ENCODE measurements around the gene FTO. TPM values are rescaled to one million over a fixed set of nuclear protein-coding genes. Genes with fewer than 3 reads are reported as not detected.

Gene FTO
- total RNA-seq, 1 experiment from 2014 or later, result 57.4 TPM

DNA sequence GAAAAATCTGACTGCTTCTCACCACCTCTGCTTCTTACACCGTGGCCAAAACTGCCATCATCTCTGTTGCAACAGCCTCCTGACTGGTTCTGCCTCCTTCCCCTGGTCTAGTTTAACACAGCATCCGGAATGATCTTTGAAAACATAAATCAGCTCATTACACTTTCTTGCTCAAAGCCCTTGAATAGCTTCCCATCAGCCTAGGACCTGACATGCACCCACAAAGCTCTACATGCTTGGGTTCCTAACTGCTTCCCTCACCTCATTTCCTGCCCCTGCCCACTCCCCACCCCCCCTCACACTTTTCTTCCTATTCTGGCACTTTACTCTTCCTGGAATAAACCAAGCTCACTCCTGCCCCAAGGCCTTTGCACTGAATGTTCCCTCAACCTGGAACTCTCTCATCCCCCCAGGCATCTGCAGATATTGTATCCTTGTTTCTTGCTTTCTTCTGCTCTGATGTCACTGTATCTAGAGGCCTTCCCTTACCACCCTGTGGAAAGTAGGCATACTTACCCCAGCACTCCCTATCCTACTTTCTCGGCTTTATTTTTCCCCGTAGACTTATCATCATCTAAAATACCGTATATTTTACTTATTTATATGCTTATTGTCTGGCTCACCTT is 112.4 kb downstream of the FTO start:
- no peak for DNase-seq (ENCODE audit: low spot score)
- Mint-ChIP-seq H3K9me3 (no peaks in the 10 kb centered on the region), H3K27me3 (ENCODE audit: low read depth) (no peaks in the 10 kb centered on the region), H3K4me3 (no peak overlapping the region), H3K4me1 (peaks cover 5% of the 10 kb centered on the region; the same call in 1 of the 2 replicates), H3K27ac (no peak overlapping the region), H3K36me3 (peaks cover 7% of the 10 kb centered on the region)
- TF ChIP-seq ZNF138 (CRISPR knock-in tag; conservative IDR thresholded peaks at IDR 0.05), result no peak
- TF ChIP-seq TCF7 (CRISPR knock-in tag; IDR thresholded peaks at IDR 0.05; ENCODE audit: low read depth), result no peak
- no peak for TF ChIP-seq TEAD4 (CRISPR knock-in tag; IDR thresholded peaks at IDR 0.05)
- no peak for TF ChIP-seq ZNF219 (CRISPR knock-in tag; IDR thresholded peaks at IDR 0.05; ENCODE audit: borderline replicate concordance)
- TF ChIP-seq, protein P1, sequence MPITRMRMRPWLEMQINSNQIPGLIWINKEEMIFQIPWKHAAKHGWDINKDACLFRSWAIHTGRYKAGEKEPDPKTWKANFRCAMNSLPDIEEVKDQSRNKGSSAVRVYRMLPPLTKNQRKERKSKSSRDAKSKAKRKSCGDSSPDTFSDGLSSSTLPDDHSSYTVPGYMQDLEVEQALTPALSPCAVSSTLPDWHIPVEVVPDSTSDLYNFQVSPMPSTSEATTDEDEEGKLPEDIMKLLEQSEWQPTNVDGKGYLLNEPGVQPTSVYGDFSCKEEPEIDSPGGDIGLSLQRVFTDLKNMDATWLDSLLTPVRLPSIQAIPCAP (CRISPR knock-in tag; IDR thresholded peaks at IDR 0.05), result no peak
- TF ChIP-seq, protein P2, sequence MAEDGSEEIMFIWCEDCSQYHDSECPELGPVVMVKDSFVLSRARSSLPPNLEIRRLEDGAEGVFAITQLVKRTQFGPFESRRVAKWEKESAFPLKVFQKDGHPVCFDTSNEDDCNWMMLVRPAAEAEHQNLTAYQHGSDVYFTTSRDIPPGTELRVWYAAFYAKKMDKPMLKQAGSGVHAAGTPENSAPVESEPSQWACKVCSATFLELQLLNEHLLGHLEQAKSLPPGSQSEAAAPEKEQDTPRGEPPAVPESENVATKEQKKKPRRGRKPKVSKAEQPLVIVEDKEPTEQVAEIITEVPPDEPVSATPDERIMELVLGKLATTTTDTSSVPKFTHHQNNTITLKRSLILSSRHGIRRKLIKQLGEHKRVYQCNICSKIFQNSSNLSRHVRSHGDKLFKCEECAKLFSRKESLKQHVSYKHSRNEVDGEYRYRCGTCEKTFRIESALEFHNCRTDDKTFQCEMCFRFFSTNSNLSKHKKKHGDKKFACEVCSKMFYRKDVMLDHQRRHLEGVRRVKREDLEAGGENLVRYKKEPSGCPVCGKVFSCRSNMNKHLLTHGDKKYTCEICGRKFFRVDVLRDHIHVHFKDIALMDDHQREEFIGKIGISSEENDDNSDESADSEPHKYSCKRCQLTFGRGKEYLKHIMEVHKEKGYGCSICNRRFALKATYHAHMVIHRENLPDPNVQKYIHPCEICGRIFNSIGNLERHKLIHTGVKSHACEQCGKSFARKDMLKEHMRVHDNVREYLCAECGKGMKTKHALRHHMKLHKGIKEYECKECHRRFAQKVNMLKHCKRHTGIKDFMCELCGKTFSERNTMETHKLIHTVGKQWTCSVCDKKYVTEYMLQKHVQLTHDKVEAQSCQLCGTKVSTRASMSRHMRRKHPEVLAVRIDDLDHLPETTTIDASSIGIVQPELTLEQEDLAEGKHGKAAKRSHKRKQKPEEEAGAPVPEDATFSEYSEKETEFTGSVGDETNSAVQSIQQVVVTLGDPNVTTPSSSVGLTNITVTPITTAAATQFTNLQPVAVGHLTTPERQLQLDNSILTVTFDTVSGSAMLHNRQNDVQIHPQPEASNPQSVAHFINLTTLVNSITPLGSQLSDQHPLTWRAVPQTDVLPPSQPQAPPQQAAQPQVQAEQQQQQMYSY (CRISPR knock-in tag; IDR thresholded peaks at IDR 0.05), result no peak
- TF ChIP-seq, protein P3, sequence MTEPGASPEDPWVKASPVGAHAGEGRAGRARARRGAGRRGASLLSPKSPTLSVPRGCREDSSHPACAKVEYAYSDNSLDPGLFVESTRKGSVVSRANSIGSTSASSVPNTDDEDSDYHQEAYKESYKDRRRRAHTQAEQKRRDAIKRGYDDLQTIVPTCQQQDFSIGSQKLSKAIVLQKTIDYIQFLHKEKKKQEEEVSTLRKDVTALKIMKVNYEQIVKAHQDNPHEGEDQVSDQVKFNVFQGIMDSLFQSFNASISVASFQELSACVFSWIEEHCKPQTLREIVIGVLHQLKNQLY (CRISPR knock-in tag; IDR thresholded peaks at IDR 0.05), result no peak
- TF ChIP-seq, protein P4, sequence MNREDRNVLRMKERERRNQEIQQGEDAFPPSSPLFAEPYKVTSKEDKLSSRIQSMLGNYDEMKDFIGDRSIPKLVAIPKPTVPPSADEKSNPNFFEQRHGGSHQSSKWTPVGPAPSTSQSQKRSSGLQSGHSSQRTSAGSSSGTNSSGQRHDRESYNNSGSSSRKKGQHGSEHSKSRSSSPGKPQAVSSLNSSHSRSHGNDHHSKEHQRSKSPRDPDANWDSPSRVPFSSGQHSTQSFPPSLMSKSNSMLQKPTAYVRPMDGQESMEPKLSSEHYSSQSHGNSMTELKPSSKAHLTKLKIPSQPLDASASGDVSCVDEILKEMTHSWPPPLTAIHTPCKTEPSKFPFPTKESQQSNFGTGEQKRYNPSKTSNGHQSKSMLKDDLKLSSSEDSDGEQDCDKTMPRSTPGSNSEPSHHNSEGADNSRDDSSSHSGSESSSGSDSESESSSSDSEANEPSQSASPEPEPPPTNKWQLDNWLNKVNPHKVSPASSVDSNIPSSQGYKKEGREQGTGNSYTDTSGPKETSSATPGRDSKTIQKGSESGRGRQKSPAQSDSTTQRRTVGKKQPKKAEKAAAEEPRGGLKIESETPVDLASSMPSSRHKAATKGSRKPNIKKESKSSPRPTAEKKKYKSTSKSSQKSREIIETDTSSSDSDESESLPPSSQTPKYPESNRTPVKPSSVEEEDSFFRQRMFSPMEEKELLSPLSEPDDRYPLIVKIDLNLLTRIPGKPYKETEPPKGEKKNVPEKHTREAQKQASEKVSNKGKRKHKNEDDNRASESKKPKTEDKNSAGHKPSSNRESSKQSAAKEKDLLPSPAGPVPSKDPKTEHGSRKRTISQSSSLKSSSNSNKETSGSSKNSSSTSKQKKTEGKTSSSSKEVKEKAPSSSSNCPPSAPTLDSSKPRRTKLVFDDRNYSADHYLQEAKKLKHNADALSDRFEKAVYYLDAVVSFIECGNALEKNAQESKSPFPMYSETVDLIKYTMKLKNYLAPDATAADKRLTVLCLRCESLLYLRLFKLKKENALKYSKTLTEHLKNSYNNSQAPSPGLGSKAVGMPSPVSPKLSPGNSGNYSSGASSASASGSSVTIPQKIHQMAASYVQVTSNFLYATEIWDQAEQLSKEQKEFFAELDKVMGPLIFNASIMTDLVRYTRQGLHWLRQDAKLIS (CRISPR knock-in tag; IDR thresholded peaks at IDR 0.05; ENCODE audit: borderline replicate concordance), result no peak
- TF ChIP-seq, protein P5, sequence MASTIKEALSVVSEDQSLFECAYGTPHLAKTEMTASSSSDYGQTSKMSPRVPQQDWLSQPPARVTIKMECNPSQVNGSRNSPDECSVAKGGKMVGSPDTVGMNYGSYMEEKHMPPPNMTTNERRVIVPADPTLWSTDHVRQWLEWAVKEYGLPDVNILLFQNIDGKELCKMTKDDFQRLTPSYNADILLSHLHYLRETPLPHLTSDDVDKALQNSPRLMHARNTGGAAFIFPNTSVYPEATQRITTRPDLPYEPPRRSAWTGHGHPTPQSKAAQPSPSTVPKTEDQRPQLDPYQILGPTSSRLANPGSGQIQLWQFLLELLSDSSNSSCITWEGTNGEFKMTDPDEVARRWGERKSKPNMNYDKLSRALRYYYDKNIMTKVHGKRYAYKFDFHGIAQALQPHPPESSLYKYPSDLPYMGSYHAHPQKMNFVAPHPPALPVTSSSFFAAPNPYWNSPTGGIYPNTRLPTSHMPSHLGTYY (CRISPR knock-in tag; IDR thresholded peaks at IDR 0.05), result no peak
- TF ChIP-seq, protein P6, sequence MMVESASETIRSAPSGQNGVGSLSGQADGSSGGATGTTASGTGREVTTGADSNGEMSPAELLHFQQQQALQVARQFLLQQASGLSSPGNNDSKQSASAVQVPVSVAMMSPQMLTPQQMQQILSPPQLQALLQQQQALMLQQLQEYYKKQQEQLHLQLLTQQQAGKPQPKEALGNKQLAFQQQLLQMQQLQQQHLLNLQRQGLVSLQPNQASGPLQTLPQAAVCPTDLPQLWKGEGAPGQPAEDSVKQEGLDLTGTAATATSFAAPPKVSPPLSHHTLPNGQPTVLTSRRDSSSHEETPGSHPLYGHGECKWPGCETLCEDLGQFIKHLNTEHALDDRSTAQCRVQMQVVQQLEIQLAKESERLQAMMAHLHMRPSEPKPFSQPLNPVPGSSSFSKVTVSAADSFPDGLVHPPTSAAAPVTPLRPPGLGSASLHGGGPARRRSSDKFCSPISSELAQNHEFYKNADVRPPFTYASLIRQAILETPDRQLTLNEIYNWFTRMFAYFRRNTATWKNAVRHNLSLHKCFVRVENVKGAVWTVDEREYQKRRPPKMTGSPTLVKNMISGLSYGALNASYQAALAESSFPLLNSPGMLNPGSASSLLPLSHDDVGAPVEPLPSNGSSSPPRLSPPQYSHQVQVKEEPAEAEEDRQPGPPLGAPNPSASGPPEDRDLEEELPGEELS (CRISPR knock-in tag; IDR thresholded peaks at IDR 0.05), result no peak
- TF ChIP-seq, protein P7, sequence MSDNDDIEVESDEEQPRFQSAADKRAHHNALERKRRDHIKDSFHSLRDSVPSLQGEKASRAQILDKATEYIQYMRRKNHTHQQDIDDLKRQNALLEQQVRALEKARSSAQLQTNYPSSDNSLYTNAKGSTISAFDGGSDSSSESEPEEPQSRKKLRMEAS (CRISPR knock-in tag; IDR thresholded peaks at IDR 0.05), result no peak
- no peak for TF ChIP-seq ZBTB21 (CRISPR knock-in tag; IDR thresholded peaks at IDR 0.05; ENCODE audit: borderline replicate concordance)
- TF ChIP-seq, protein P8, sequence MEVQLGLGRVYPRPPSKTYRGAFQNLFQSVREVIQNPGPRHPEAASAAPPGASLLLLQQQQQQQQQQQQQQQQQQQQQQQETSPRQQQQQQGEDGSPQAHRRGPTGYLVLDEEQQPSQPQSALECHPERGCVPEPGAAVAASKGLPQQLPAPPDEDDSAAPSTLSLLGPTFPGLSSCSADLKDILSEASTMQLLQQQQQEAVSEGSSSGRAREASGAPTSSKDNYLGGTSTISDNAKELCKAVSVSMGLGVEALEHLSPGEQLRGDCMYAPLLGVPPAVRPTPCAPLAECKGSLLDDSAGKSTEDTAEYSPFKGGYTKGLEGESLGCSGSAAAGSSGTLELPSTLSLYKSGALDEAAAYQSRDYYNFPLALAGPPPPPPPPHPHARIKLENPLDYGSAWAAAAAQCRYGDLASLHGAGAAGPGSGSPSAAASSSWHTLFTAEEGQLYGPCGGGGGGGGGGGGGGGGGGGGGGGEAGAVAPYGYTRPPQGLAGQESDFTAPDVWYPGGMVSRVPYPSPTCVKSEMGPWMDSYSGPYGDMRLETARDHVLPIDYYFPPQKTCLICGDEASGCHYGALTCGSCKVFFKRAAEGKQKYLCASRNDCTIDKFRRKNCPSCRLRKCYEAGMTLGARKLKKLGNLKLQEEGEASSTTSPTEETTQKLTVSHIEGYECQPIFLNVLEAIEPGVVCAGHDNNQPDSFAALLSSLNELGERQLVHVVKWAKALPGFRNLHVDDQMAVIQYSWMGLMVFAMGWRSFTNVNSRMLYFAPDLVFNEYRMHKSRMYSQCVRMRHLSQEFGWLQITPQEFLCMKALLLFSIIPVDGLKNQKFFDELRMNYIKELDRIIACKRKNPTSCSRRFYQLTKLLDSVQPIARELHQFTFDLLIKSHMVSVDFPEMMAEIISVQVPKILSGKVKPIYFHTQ (CRISPR knock-in tag; IDR thresholded peaks at IDR 0.05), result no peak
- no peak for TF ChIP-seq TP53 (CRISPR knock-in tag; IDR thresholded peaks at IDR 0.05)
- TF ChIP-seq MYBL2 (CRISPR knock-in tag; IDR thresholded peaks at IDR 0.05), result no peak
- TF ChIP-seq ZNF317 (CRISPR knock-in tag; IDR thresholded peaks at IDR 0.05; ENCODE audit: borderline replicate concordance, low read depth), result no peak
- no peak for TF ChIP-seq ZNF263 (CRISPR knock-in tag; IDR thresholded peaks at IDR 0.05; ENCODE audit: low read depth)
- ATAC-seq, result no peak
- ChIA-PET CTCF (no interaction called here), POLR2A (no interaction called here)
